ENCODE measurements around the gene NHERF2.

- TF ChIP-seq CTCF (IDR thresholded peaks at IDR 0.05) (no peak), POLR2A (IDR thresholded peaks at IDR 0.05; ENCODE audit: low read depth) (no peak)
These were observed 48.1 kb upstream of the NHERF2 start for GRCh38 chr16:1978476-1979120.

Data from esophagus muscularis mucosa (tissue), 3 donors.